Activated CD4-positive, alpha-beta T cell treated with anti-CD3 and anti-CD28 coated beads for 36 hours (primary cell): ENCODE data around the gene CPNE2. TPM values are rescaled to one million over a fixed set of nuclear protein-coding genes. Genes with fewer than 3 reads are reported as not detected.

Source experiments
- ATAC-seq: fragments of 200-7000 bp; cut with Tn5 transposase; one replicate; pipeline ENCODE4 v1.10.0; 2021; ENCODE audit warnings: mild to moderate bottlenecking, moderate library complexity
- CTCF ChIA-PET: fragments of 350-600 bp; sonication (Branson Sonifier 250); formaldehyde crosslinking; loops from one replicate; lab custom pipeline; 2021; ENCODE audit warnings: antibody characterized with exemption; lab: Charles Lee
- POLR2A ChIA-PET: fragments of 350-600 bp; sonication (Branson Sonifier 250); formaldehyde crosslinking; loops from one replicate; lab custom pipeline; 2021; ENCODE audit warnings: antibody characterized with exemption, inconsistent platforms; lab: Charles Lee
- DNase-seq: peaks from one replicate; pipeline ENCODE4 v3.0.0-alpha.2; 2020
- H3K27ac Mint-ChIP-seq: one replicate; pipeline ENCODE4 v1.8.0; 2021; ENCODE audit warnings: mixed read lengths
- H3K27me3 Mint-ChIP-seq: one replicate; pipeline ENCODE4 v1.8.0; 2021; ENCODE audit warnings: mixed read lengths
- H3K36me3 Mint-ChIP-seq: one replicate; pipeline ENCODE4 v1.8.0; 2021; ENCODE audit warnings: low read depth, mixed read lengths
- H3K4me1 Mint-ChIP-seq: one replicate; pipeline ENCODE4 v1.8.0; 2021; ENCODE audit warnings: mixed read lengths
- H3K4me3 Mint-ChIP-seq: one replicate; pipeline ENCODE4 v1.8.0; 2021; ENCODE audit warnings: mild to moderate bottlenecking, moderate library complexity, mixed read lengths
- H3K9me3 Mint-ChIP-seq: one replicate; pipeline ENCODE4 v1.8.0; 2021; ENCODE audit warnings: low read depth, mixed read lengths
- intact Hi-C, 2 experiments: fragments of 100-400 bp; cut with DNase I in 1 of 2; cut with micrococcal nuclease in 1 of 2; formaldehyde crosslinking; loops; one replicate each; pipeline versions ENCODE4 v1.14.2 to v1.15.1; 2022 to 2024; cut with DNase I, micrococcal nuclease
- total RNA-seq, 2 experiments: library from RNA; stranded (reverse); gene quantifications; one replicate each; pipeline ENCODE4 v1.2.3, GENCODE V29; 2021

Gene CPNE2
- total RNA-seq, 2 experiments from 2014 or later = 4.9 to 7.3 TPM

DNA sequence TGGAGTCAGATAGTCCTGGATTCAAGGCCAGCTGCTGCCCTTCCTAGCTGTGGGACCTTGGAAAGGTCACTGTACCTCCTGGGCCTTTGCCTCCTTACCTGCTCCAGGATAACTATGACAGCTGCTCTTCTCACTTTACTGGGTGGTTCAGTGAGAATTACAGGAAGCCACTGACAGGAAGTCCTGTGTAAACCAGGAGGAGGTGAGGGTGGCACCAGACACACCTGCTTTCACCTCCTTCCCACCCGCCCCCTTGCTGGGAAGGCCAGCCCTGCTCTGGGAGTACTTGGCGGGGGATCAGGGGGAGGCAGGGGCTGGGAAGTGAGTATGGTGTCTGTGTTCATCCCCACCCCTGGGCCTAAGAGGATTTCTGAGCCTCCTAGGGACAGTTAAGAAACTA, 42.6 kb downstream of the CPNE2 start:
- ATAC-seq (peak; percentile 66), DNase-seq (no peak)
- H3K27ac Mint-ChIP-seq = peak overlapping the region; percentile 89
- peak overlapping the region; percentile 48 for H3K4me3 Mint-ChIP-seq
- H3K4me1 Mint-ChIP-seq = peaks cover 53% of the 10 kb centered on the region
- ChIA-PET CTCF (interaction anchor here (1.0 to 1.4 kb wide), 3 partner anchors 8 to 16 kb away, joined by 3 to 6 read pairs (median 4); no protein-coding TSS in a partner anchor), POLR2A (interaction anchor here (0.6 to 0.7 kb wide), 3 partner anchors 10 to 196 kb away, joined by 3 read pairs; no protein-coding TSS in a partner anchor)
- no peaks in the 10 kb centered on the region for H3K36me3 Mint-ChIP-seq
- intact Hi-C loops = no loop called here
- no peaks in the 10 kb centered on the region for H3K27me3 Mint-ChIP-seq
- no peaks in the 10 kb centered on the region for H3K9me3 Mint-ChIP-seq

DNA sequence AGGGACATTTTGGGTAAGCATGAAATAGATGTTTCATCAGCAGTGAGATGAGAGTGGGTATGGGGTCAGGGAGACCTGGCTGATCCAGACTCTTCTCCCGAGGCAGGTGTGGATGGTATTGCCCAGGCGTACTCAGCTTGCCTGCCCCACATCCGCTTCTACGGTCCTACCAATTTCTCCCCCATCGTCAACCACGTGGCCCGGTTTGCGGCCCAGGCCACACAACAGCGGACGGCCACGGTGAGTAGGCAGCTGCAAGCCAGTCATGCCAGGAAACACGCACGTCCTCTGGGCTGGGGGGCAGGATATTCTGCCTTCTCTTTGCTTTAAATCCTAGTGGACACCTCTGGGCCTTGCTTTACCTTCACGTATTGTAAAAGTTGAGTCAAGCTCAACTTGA, 44.7 kb downstream of the CPNE2 start:
- DNase-seq (no peak), ATAC-seq (no peak)
- Mint-ChIP-seq H3K36me3 (no peaks in the 10 kb centered on the region), H3K4me1 (peaks cover 55% of the 10 kb centered on the region), H3K9me3 (no peaks in the 10 kb centered on the region), H3K27me3 (no peaks in the 10 kb centered on the region), H3K27ac (no peak overlapping the region), H3K4me3 (no peak overlapping the region)
- CTCF ChIA-PET = no interaction called here
- POLR2A ChIA-PET = interaction anchor here (0.6 kb wide), 1 partner anchor 140 kb away, joined by 3 read pairs; no protein-coding TSS in a partner anchor
- intact Hi-C loops = no loop called here

DNA sequence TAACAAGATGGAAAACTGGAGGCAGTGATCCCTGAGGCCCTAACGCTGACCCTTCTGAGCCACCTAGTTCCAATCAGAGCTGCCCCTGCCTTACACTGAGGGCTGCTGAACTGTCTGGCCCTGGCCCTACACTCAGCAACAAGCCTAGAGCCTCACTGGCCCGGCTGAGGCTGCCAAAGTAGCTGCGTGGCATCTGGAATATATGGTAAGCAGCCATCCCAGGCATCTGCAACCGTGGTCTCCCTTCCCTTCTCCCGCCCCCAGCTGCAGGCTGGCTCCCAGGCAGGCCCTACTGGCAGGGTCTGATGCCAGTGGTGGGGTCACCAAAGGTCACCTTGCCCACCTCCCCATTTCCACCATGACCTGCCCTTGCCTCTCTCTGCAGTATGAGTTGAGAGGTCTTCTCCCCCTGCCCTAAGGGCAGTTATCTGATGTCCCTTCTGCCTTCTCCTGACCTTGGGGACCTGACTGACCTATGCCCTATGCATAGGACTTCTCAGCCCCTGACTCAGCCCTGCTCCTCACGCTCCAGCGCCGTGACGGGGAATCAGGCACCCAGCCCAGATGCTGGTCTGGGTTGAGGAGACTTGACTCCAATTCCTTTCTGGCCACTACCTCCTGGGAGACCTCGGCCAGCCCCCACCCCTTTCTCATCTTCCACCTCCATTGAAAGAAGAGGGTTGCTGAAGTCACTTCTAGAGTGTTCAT, 45.3 kb downstream of the CPNE2 start:
- H3K27ac Mint-ChIP-seq = no peak overlapping the region
- ChIA-PET POLR2A (no interaction called here), CTCF (no interaction called here)
- no peaks in the 10 kb centered on the region for H3K36me3 Mint-ChIP-seq
- no peak overlapping the region for H3K4me3 Mint-ChIP-seq
- intact Hi-C loops = no loop called here
- peaks cover 57% of the 10 kb centered on the region for H3K4me1 Mint-ChIP-seq
- ATAC-seq (no peak), DNase-seq (no peak)
- no peaks in the 10 kb centered on the region for H3K27me3 Mint-ChIP-seq
- no peaks in the 10 kb centered on the region for H3K9me3 Mint-ChIP-seq

DNA sequence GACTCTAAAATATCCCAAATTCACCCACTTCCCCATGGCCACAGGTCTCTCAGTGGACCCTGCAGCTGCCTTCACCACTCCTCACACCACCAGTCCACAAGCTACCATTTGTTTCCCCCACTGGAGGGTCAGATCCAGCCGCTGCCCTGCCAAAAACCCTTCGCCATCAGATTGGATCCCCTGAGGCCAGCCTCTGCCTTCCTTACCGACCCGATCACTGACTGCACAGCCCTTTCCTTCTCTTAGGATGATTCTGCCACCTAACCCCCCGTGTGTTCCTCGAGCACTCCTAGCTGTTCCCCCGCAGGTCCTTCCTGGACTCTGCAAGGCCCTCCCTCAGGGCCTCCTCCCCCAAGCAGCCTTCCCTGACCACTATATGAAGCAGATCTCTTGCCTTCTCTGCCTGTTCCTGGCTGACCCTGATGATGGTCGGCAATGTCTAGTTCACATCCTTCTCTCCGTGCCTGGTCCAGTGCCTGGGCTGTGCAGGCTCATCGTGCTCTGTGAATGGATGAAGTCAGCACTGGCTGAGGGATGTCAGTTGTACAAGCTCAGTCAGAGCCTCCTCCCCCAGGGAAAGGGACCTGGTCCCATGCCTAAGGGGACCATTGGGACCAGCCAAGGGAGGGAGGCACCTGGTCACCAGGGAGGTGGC, 46.0 kb downstream of the CPNE2 start:
- CTCF ChIA-PET = interaction anchor here (1.3 kb wide), 1 partner anchor 12 kb away, joined by 4 read pairs; no protein-coding TSS in a partner anchor
- Mint-ChIP-seq H3K4me1 (peaks cover 61% of the 10 kb centered on the region), H3K4me3 (no peak overlapping the region), H3K9me3 (no peaks in the 10 kb centered on the region), H3K27ac (no peak overlapping the region), H3K36me3 (no peaks in the 10 kb centered on the region), H3K27me3 (no peaks in the 10 kb centered on the region)
- POLR2A ChIA-PET = no interaction called here
- DNase-seq (no peak), ATAC-seq (no peak)
- intact Hi-C loops = no loop called here

DNA sequence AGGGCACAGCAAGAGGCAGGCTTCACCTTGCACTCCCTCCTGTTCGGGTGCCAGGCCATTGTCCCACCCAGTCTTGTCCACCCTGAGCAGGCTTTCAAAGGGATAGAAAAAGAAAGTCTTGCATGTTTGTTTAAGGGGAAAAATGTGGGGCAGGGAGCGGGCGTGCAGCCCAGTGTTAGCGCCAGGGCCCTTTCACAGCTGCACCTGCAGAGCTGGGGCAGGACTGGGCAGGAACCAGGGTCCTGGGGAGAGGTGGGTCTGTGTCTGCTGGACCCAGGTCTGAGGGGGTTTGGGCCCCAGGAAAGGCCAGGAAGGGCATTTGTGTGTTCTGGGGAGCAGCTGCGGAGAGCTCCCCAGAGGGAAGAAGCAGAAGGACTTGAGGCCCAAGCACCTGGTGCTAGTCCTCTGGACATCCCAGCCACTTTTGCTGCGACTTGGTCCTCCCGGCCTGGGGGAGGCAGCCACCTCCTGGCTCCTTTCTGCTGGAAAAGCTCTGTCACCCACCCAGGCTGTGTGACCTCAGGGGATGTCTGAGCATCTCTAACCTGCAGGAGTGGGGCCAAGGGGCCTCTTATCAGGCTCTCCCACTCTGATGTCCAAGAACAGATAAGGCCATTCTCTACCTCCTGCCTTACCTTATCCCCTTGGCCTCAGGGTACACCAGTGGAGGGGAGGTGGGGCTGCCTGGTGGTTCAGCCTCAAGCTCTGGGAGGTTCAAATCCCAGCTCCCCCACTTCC, 48.7 kb downstream of the CPNE2 start:
- Mint-ChIP-seq H3K36me3 (no peaks in the 10 kb centered on the region), H3K27me3 (no peaks in the 10 kb centered on the region), H3K4me1 (peaks cover 42% of the 10 kb centered on the region), H3K27ac (peak overlapping the region; percentile 88), H3K9me3 (no peaks in the 10 kb centered on the region), H3K4me3 (no peak overlapping the region)
- POLR2A ChIA-PET = interaction anchor here (1.2 kb wide), 1 partner anchor 11 kb away, joined by 3 read pairs; no protein-coding TSS in a partner anchor
- intact Hi-C loops = no loop called here
- CTCF ChIA-PET = interaction anchor here (0.6 to 1.5 kb wide), 3 partner anchors 48 to 90 kb away, joined by 4 to 7 read pairs (median 5); partner anchors contain the start of gene CPNE2
- ATAC-seq (no peak), DNase-seq (no peak)

DNA sequence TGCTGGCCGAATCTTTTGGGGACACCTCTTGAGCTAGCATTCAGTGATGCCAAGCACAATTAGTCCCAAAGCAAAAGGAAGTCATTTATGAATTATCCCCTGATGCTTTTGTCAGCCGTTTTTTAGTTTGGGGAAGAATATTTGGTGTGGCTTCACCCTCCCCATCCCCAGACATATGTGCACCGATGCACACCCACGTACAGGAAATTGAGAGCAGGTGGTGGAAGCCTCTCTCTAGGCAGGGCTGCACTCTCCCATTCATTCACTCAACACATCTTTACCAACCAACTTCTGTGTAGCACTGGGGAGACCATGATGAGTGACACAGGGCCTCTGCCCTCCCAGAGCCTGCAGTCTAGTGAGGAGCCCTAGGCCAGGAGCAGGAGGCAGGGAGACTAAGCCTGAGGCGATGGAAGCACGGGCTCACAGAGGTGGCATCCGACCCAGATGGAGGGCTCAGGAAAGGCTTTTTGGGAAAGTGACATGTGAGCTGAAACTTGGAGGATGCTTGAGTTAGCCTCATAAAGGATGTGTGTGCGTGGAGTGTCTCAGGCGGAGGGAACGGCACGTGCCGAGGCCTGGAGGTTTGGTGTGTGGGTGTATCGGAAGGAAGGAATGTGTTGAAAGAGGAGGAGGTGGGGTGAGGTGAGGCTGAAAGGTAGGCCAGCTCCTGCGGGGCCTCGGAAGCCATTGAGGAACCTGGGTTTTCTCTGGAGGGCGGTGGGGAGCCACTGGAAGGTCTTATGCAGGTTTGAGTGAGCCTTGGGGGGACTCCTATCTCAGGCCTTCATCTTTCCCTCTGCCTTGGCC, 49.6 kb downstream of the CPNE2 start:
- DNase-seq = peak; percentile 44
- H3K27ac Mint-ChIP-seq = peak overlapping the region; percentile 88
- H3K4me3 Mint-ChIP-seq = peak overlapping the region; percentile 3
- ChIA-PET CTCF (interaction anchor here (0.6 to 1.5 kb wide), 6 partner anchors 10 to 91 kb away, joined by 3 to 7 read pairs (median 4); no protein-coding TSS in a partner anchor), POLR2A (interaction anchor here (1.2 kb wide), 1 partner anchor 10 kb away, joined by 3 read pairs; no protein-coding TSS in a partner anchor)
- ATAC-seq = peak; percentile 79
- intact Hi-C loops = no loop called here
- H3K36me3 Mint-ChIP-seq = no peaks in the 10 kb centered on the region
- H3K4me1 Mint-ChIP-seq = peaks cover 39% of the 10 kb centered on the region
- H3K9me3 Mint-ChIP-seq = no peaks in the 10 kb centered on the region
- H3K27me3 Mint-ChIP-seq = no peaks in the 10 kb centered on the region

DNA sequence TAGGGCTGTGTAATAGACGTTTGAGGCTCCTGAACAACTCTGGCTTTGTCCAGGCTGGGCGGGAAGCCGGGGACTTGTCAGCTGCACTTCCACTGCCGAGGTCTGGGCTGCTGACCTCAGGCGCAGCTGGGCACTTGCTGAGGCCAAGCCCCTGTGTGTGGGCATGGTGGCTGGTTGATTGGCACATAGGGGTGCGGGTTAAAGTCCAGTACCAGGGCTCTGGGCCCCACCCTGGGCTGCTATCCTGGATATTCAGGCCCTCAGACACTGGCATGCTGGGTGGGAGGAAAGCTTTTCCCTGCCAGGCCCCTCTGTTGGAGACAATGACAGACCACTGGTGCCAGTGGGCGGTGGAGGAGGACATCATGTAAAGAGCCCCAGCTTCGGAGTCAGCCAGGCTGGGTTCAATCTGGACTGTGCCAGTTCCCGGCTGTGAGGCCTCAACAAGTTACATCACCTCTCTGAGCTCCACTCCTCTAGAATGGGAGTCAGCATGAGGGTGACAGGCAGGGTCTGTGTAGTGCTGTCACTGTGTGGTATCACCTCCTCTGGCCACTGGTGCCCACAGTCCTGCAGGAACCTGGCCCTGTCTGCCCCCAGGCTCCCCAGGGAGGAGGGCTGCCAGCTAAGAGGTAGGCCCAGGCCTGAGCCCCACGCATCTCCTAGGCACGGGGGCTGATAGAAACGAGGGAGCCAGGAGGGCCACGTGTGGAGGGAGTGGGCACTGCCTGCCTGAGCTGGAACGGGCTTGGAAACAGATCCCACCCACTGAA, 51.0 kb downstream of the CPNE2 start:
- Mint-ChIP-seq H3K4me1 (peaks cover 43% of the 10 kb centered on the region), H3K27ac (no peak overlapping the region), H3K4me3 (no peak overlapping the region), H3K27me3 (no peaks in the 10 kb centered on the region), H3K36me3 (no peaks in the 10 kb centered on the region), H3K9me3 (no peaks in the 10 kb centered on the region)
- ATAC-seq (no peak), DNase-seq (no peak)
- ChIA-PET CTCF (interaction anchor here (0.6 to 1.0 kb wide), 3 partner anchors 9 to 97 kb away, joined by 3 to 4 read pairs (median 3); no protein-coding TSS in a partner anchor), POLR2A (no interaction called here)
- intact Hi-C loops = no loop called here

DNA sequence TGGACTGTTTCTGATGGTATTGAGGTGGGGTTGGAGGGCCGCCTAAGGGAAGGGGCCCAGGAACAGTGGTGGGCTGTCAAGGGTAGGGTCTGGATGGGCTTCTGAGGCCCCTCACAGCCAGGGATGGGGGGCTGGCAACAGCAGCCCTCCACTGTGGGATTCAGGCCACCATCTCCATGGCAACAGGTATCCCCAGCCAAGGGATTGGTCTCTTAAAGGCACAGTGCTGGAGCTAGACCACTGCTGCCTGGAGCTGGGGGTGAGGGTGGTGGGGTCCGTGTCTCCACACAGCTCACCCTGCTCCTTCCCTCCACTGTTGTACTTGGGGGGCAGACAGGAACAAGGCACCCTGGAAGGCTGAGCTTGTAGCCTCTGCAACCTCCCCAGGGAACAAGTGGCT, 51.6 kb downstream of the CPNE2 start:
- intact Hi-C loops = no loop called here
- POLR2A ChIA-PET = no interaction called here
- Mint-ChIP-seq H3K9me3 (no peaks in the 10 kb centered on the region), H3K36me3 (no peaks in the 10 kb centered on the region), H3K4me1 (peaks cover 43% of the 10 kb centered on the region), H3K4me3 (no peak overlapping the region), H3K27me3 (no peaks in the 10 kb centered on the region), H3K27ac (no peak overlapping the region)
- ATAC-seq = no peak
- no peak for DNase-seq
- CTCF ChIA-PET = interaction anchor here (0.5 to 1.1 kb wide), 5 partner anchors 11 to 826 kb away, joined by 3 read pairs; no protein-coding TSS in a partner anchor

DNA sequence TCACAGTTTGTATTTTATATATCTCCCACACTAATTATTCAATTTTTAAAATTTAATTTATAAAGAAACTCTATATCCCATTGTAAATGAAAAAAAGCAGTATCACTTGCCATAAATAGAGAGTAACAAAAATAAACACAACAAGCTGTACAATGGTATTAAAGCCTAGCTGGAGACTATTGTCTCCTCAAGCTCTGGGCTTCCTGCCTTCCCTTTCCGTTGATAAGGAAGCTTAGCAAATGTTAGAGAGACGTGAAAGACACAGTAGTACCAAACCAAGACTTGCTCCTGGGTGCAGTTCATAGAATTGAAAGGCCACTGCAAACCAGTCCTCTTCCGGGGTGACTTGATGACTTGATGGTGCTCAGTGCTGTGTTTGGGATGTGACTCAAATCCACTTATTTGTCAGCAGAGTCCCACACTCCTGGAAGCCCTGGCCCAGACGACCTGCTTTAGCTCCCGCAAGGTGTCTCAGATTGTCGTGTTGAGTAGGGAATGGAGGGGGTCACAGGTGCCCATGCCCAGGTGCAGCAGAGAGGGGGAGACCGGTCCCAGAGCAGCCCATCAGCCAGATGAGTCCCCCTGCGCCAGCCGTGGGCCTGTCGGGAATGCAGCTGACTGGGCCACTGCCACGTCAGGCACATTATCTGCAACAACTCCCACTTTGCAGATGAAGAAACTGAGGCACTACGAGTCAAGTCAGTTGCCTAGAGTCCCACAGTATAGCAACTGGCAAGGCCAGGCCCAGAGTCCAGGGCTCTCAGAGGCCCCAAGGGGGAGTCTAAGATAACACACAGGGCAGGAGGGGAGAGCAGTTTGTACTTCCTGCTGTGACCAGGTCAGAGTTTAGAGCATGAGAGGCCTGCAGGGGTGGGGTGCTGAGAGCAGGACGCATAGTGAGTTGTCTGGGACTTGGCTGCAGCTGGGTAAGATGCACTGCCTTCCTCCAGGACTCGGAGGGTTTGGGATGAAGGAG, 53.0 kb downstream of the CPNE2 start:
- Mint-ChIP-seq H3K4me1 (peaks cover 38% of the 10 kb centered on the region), H3K27ac (peak overlapping the region; percentile 25), H3K9me3 (no peaks in the 10 kb centered on the region), H3K4me3 (no peak overlapping the region), H3K27me3 (no peaks in the 10 kb centered on the region), H3K36me3 (no peaks in the 10 kb centered on the region)
- ChIA-PET CTCF (interaction anchor here (0.7 to 1.1 kb wide), 3 partner anchors 10 to 181 kb away, joined by 3 read pairs; no protein-coding TSS in a partner anchor), POLR2A (interaction anchor here (0.9 kb wide), 1 partner anchor 11 kb away, joined by 3 read pairs; no protein-coding TSS in a partner anchor)
- no peak for DNase-seq
- intact Hi-C loops = no loop called here
- ATAC-seq = no peak
